HCT116 (cell line): Measurements from ENCODE around the gene CNTNAP2. TPM values are rescaled to one million over a fixed set of nuclear protein-coding genes. Genes with fewer than 3 reads are reported as not detected.

Experiments
- ATAC-seq: fragments of 200-7000 bp; cut with Tn5 transposase; 2 replicates; pipeline ENCODE4 v1.9.1; 2020; ENCODE audit warnings: mild to moderate bottlenecking, moderate library complexity
- BruUV-seq: library from RNA; stranded (reverse); fragments of 400-500 nt; replicated peaks from 2 replicates; lab custom pipeline; 2021; lab: Mats Ljungman, UMichigan
- CTCF ChIA-PET: fragments of 300-600 bp; sonication (Branson Sonifier 250); formaldehyde crosslinking; loops from one replicate; lab custom pipeline; 2021; ENCODE audit warnings: antibody characterized with exemption; lab: Charles Lee
- POLR2A ChIA-PET: fragments of 300-600, 350-600 bp; sonication (Branson Sonifier 250); formaldehyde crosslinking; loops from one replicate; lab custom pipeline; 2021; ENCODE audit warnings: antibody characterized with exemption; lab: Charles Lee
- RAD21 ChIA-PET, 2 experiments: fragments of 300-600 bp; sonication (Branson Sonifier 250); formaldehyde crosslinking; loops; one replicate each; lab custom pipeline; 2023; ENCODE audit warnings: low total read pairs in 2 of 2; ENCODE audit not compliant: uncharacterized antibody in 2 of 2, unreplicated experiment in 2 of 2, low non-redundant PET in 1 of 2; lab: Charles Lee
- DNase-seq: peaks from one replicate; pipeline ENCODE4 v3.0.0-alpha.2; 2010; ENCODE audit warnings: low read depth, low spot score
- H2AFZ ChIP-seq: fragments of 200-600 bp; shearing (Covaris generic), sonication (generic); 2 replicates; pipeline ENCODE4 v1.6.1; 2017; ENCODE audit warnings: low read depth, mixed run types, mixed read lengths, antibody characterized with exemption, low read length; ENCODE audit not compliant: poor library complexity, severe bottlenecking
- H3K27ac ChIP-seq: 2 replicates; pipeline ENCODE4 v1.5.1; 2012; ENCODE audit warnings: low read depth, low read length
- H3K27me3 ChIP-seq: fragments of 200-600 bp; sonication (generic); 2 replicates; pipeline ENCODE4 v1.6.1; 2016; ENCODE audit warnings: mixed run types, low read length, mixed read lengths; ENCODE audit not compliant: insufficient read depth
- H3K36me3 ChIP-seq, 2 experiments: fragments of 200-500 bp in 1 of 2; fragments of 200-600 bp in 1 of 2; sonication (Bioruptor generic) in 1 of 2; sonication (generic) in 1 of 2; 2 replicates each; pipeline versions ENCODE4 v1.5.1 to v1.6.1; 2014 to 2016; ENCODE audit warnings: low read length in 2 of 2, inconsistent platforms in 1 of 2, mixed read lengths in 1 of 2, mixed run types in 1 of 2; ENCODE audit not compliant: insufficient read depth in 2 of 2, control insufficient read depth in 1 of 2
- H3K4me1 ChIP-seq, 2 experiments: fragments of 200-600 bp in 1 of 2; sonication (generic) in 1 of 2; 2 replicates each; pipeline versions ENCODE4 v1.5.1 to v1.6.1; 2012 to 2017; ENCODE audit warnings: low read length in 2 of 2, inconsistent platforms in 1 of 2, mild to moderate bottlenecking in 1 of 2, mixed read lengths in 1 of 2, mixed run types in 1 of 2, moderate library complexity in 1 of 2; ENCODE audit not compliant: insufficient read depth in 2 of 2, control insufficient read depth in 1 of 2
- H3K4me2 ChIP-seq: fragments of 200-600 bp; sonication (generic); 2 replicates; pipeline ENCODE4 v1.6.1; 2017; ENCODE audit warnings: mixed run types, low read length, mixed read lengths
- H3K4me3 ChIP-seq, 2 experiments: fragments of 200-600 bp in 1 of 2; sonication (generic) in 1 of 2; replicated peaks in 1 of 2; 2 replicates each; pipeline ENCODE4 v1.5.1; 2011 to 2016; ENCODE audit warnings: low read length in 2 of 2, control low read depth in 1 of 2, low read depth in 1 of 2, mild to moderate bottlenecking in 1 of 2, mixed read lengths in 1 of 2, mixed run types in 1 of 2
- H3K79me2 ChIP-seq: fragments of 200-600 bp; sonication (generic); 2 replicates; pipeline ENCODE4 v1.6.1; 2017; ENCODE audit warnings: mild to moderate bottlenecking, mixed run types, low read length, moderate library complexity, mixed read lengths; ENCODE audit not compliant: insufficient read depth
- H3K9ac ChIP-seq: fragments of 200-600 bp; sonication (generic); 2 replicates; pipeline ENCODE4 v1.6.1; 2016; ENCODE audit warnings: low read length, mixed read lengths
- H3K9me2 ChIP-seq: fragments of 200-600 bp; sonication (generic), shearing (Covaris generic); 2 replicates; pipeline ENCODE4 v1.6.1; 2017; ENCODE audit warnings: mixed run types, mild to moderate bottlenecking, moderate library complexity; ENCODE audit not compliant: insufficient read depth
- H3K9me3 ChIP-seq, 2 experiments: fragments of 200-500 bp in 1 of 2; fragments of 200-600 bp in 1 of 2; sonication (Bioruptor generic) in 1 of 2; sonication (generic) in 1 of 2; 2 replicates each; pipeline ENCODE4 v1.6.1; 2014 to 2017; ENCODE audit warnings: low read length in 2 of 2, mixed read lengths in 2 of 2, inconsistent platforms in 1 of 2, low read depth in 1 of 2, mild to moderate bottlenecking in 1 of 2, mixed run types in 1 of 2, moderate library complexity in 1 of 2; ENCODE audit not compliant: control insufficient read depth in 1 of 2, insufficient read depth in 1 of 2
- H4K20me1 ChIP-seq: fragments of 200-600 bp; sonication (generic), shearing (Covaris generic); 2 replicates; pipeline ENCODE4 v1.6.1; 2017; ENCODE audit warnings: mixed run types, mild to moderate bottlenecking, moderate library complexity; ENCODE audit not compliant: insufficient read depth
- CBX3 ChIP-seq: IDR thresholded peaks from 2 replicates; pipeline ENCODE4 v1.6.1; 2012; ENCODE audit warnings: low read depth
- CEBPB ChIP-seq: IDR thresholded peaks from 2 replicates; pipeline ENCODE4 v1.6.1; 2012; ENCODE audit warnings: low read depth
- EGR1 ChIP-seq: IDR thresholded peaks from 2 replicates; pipeline ENCODE4 v1.6.1; 2012; ENCODE audit warnings: low read depth
- ELF1 ChIP-seq: IDR thresholded peaks from 2 replicates; pipeline ENCODE4 v1.6.1; 2012; ENCODE audit warnings: low read depth, borderline replicate concordance
- EZH2 ChIP-seq: fragments of 200-600 bp; sonication (generic); IDR thresholded peaks from 2 replicates; pipeline ENCODE4 v1.6.1; 2017; ENCODE audit warnings: antibody characterized with exemption, mixed run types
- EZH2phosphoT487 ChIP-seq: fragments of 200-600 bp; IDR thresholded peaks from 2 replicates; pipeline ENCODE4 v1.6.1; 2018; ENCODE audit warnings: antibody characterized with exemption, borderline replicate concordance
- FOSL1 ChIP-seq: IDR thresholded peaks from 2 replicates; pipeline ENCODE4 v1.6.1; 2012; ENCODE audit warnings: low read depth
- JUND ChIP-seq: IDR thresholded peaks from 2 replicates; pipeline ENCODE4 v1.6.1; 2012
- POLR2A ChIP-seq: IDR thresholded peaks from 2 replicates; pipeline ENCODE4 v1.7.0; 2011; ENCODE audit warnings: borderline replicate concordance; ENCODE audit not compliant: insufficient read depth, insufficient read length; ENCODE audit errors: extremely low read depth
- POLR2AphosphoS5 ChIP-seq: IDR thresholded peaks from 2 replicates; pipeline ENCODE4 v1.6.1; 2011; ENCODE audit warnings: mild to moderate bottlenecking, low read depth, low read length, moderate library complexity
- RAD21 ChIP-seq: IDR thresholded peaks from 2 replicates; pipeline ENCODE4 v1.6.1; 2012; ENCODE audit warnings: low read depth, mild to moderate bottlenecking
- SIN3A ChIP-seq: IDR thresholded peaks from 2 replicates; pipeline ENCODE4 v1.6.1; 2012; ENCODE audit warnings: low read depth
- SP1 ChIP-seq: IDR thresholded peaks from 2 replicates; pipeline ENCODE4 v1.6.1; 2012; ENCODE audit warnings: low read depth
- TCF7L2 ChIP-seq: IDR thresholded peaks from 2 replicates; pipeline ENCODE4 v1.7.0; 2011; ENCODE audit warnings: borderline replicate concordance, inconsistent platforms; ENCODE audit not compliant: insufficient read depth, insufficient read length; ENCODE audit errors: extremely low read depth
- ZFX ChIP-seq: fragments of 450-650 bp; IDR thresholded peaks from 2 replicates; pipeline ENCODE4 v1.6.1; 2017
- ZNF274 ChIP-seq: fragments of 200-500 bp; sonication (Bioruptor generic); IDR thresholded peaks from 2 replicates; pipeline ENCODE4 v1.6.1; 2014; ENCODE audit warnings: mild to moderate bottlenecking, low read depth, low read length, inconsistent platforms
- intact Hi-C: fragments of 100-400 bp; cut with micrococcal nuclease; formaldehyde crosslinking; loops from 2 replicates; pipeline ENCODE4 v1.10.0; 2022
- total RNA-seq: library from RNA; stranded (reverse); gene quantifications from one replicate; pipeline ENCODE4 v1.2.1, GENCODE V29; 2021; ENCODE audit not compliant: unreplicated experiment
- TF ChIP-seq, protein P1 (sequence below): IDR thresholded peaks from 2 replicates; pipeline ENCODE4 v1.6.1; 2011; ENCODE audit warnings: mild to moderate bottlenecking, low read length, moderate library complexity; ENCODE audit not compliant: insufficient replicate concordance; ENCODE audit errors: extremely low read depth
- TF ChIP-seq, protein P2 (sequence below), 3 experiments: fragments of 200-600 bp in 1 of 3; sonication (generic) in 1 of 3; IDR thresholded peaks in 2 of 3; conservative IDR thresholded peaks in 1 of 3; 2 replicates each; pipeline ENCODE4 v1.5.1; 2012 to 2017; ENCODE audit warnings: low read depth in 2 of 3, low read length in 2 of 3, antibody characterized with exemption in 1 of 3, borderline replicate concordance in 1 of 3, control low read depth in 1 of 3, mild to moderate bottlenecking in 1 of 3, mixed read lengths in 1 of 3, mixed run types in 1 of 3, moderate library complexity in 1 of 3; ENCODE audit not compliant: insufficient read depth in 1 of 3
- TF ChIP-seq, protein P3 (sequence below): IDR thresholded peaks from 2 replicates; pipeline ENCODE4 v1.6.1; 2012

CNTNAP2 gene
- total RNA-seq, 1 experiment from 2014 or later, result 0.37 TPM

DNA sequence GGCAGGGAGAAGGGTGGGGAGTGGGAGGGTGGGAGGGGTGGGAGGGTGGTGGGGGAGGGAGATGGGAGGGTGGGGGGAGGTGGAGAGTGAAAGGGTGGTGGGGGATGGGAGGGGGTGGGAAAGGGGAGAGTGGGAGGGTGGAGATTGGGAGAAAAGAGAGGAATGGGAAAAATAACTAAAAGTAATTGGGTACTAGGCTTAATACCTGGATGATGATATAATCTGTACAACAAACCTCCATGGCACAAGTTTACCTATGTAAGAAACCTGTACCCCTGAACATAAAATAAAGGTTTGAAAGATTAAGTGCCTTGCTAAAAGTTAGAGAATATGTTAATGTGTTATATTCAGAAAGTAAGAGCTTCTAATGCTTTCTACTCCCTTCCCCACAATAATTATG, 564.9 kb downstream of the CNTNAP2 start:
- ChIA-PET CTCF (no interaction called here), POLR2A (no interaction called here), RAD21 (no interaction called here)
- Histone ChIP-seq H3K27me3 (no peaks in the 10 kb centered on the region), H3K4me3 (no peak overlapping the region), H3K79me2 (no peaks in the 10 kb centered on the region), H3K9me3 (peaks cover 0 to 18% of the 10 kb centered on the region in 2 experiments; a peak in 2 of 4 replicates), H3K9ac (no peak overlapping the region), H4K20me1 (no peaks in the 10 kb centered on the region), H3K9me2 (no peaks in the 10 kb centered on the region), H3K36me3 (no peaks in the 10 kb centered on the region), H2AFZ (no peak overlapping the region), H3K4me2 (no peak overlapping the region), H3K27ac (no peak overlapping the region), H3K4me1 (no peaks in the 10 kb centered on the region)
- ATAC-seq, result no peak
- no peak for DNase-seq
- intact Hi-C loops, result no loop called here
- no TSS peak for BruUV-seq
- TF ChIP-seq, protein P1, sequence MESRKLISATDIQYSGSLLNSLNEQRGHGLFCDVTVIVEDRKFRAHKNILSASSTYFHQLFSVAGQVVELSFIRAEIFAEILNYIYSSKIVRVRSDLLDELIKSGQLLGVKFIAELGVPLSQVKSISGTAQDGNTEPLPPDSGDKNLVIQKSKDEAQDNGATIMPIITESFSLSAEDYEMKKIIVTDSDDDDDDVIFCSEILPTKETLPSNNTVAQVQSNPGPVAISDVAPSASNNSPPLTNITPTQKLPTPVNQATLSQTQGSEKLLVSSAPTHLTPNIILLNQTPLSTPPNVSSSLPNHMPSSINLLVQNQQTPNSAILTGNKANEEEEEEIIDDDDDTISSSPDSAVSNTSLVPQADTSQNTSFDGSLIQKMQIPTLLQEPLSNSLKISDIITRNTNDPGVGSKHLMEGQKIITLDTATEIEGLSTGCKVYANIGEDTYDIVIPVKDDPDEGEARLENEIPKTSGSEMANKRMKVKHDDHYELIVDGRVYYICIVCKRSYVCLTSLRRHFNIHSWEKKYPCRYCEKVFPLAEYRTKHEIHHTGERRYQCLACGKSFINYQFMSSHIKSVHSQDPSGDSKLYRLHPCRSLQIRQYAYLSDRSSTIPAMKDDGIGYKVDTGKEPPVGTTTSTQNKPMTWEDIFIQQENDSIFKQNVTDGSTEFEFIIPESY, result no peak
- TF ChIP-seq, protein P2, sequence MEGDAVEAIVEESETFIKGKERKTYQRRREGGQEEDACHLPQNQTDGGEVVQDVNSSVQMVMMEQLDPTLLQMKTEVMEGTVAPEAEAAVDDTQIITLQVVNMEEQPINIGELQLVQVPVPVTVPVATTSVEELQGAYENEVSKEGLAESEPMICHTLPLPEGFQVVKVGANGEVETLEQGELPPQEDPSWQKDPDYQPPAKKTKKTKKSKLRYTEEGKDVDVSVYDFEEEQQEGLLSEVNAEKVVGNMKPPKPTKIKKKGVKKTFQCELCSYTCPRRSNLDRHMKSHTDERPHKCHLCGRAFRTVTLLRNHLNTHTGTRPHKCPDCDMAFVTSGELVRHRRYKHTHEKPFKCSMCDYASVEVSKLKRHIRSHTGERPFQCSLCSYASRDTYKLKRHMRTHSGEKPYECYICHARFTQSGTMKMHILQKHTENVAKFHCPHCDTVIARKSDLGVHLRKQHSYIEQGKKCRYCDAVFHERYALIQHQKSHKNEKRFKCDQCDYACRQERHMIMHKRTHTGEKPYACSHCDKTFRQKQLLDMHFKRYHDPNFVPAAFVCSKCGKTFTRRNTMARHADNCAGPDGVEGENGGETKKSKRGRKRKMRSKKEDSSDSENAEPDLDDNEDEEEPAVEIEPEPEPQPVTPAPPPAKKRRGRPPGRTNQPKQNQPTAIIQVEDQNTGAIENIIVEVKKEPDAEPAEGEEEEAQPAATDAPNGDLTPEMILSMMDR (IDR thresholded peaks at IDR 0.05 in 2 of 3, conservative IDR thresholded peaks at IDR 0.05 in 1 of 3; ENCODE audit: borderline replicate concordance in 1 of 3, insufficient read depth in 1 of 3, low read depth in 2 of 3, low read length in 2 of 3), result no peak
- TF ChIP-seq ELF1, result no peak
- no peak for TF ChIP-seq TCF7L2
- TF ChIP-seq EZH2phosphoT487, result no peak
- TF ChIP-seq JUND, result no peak
- TF ChIP-seq ZFX, result no peak
- no peak for TF ChIP-seq SP1
- no peak for TF ChIP-seq CBX3
- no peak for TF ChIP-seq SIN3A
- TF ChIP-seq ZNF274, result no peak
- TF ChIP-seq POLR2A, result no peak
- TF ChIP-seq RAD21, result no peak
- no peak for TF ChIP-seq CEBPB
- TF ChIP-seq FOSL1, result no peak
- no peak for TF ChIP-seq POLR2AphosphoS5
- TF ChIP-seq EZH2, result no peak
- TF ChIP-seq, protein P3, sequence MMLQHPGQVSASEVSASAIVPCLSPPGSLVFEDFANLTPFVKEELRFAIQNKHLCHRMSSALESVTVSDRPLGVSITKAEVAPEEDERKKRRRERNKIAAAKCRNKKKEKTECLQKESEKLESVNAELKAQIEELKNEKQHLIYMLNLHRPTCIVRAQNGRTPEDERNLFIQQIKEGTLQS, result no peak
- no peak for TF ChIP-seq EGR1
